Keratinocyte (primary cell): Measurements from ENCODE around the gene DSCAM.

ENCODE experiments used
- EZH2 ChIP-seq: IDR thresholded peaks from one replicate; pipeline ENCODE4 v1.6.1; 2012; ENCODE audit warnings: inconsistent platforms, mild to moderate bottlenecking, low read length, moderate library complexity
- TF ChIP-seq, protein P1 (sequence below), 3 experiments: IDR thresholded peaks in 1 of 3; conservative IDR thresholded peaks in 1 of 3; optimal IDR thresholded peaks in 1 of 3; 2 replicates in 2 of 3; 3 replicates in 1 of 3; pipeline versions ENCODE3 to v1.5.1; 2011; ENCODE audit warnings: low read length in 3 of 3, mild to moderate bottlenecking in 3 of 3, moderate library complexity in 2 of 3, control low read depth in 1 of 3, inconsistent platforms in 1 of 3; ENCODE audit not compliant: insufficient read depth in 2 of 3; ENCODE audit errors: extremely low read depth in 1 of 3

DNA sequence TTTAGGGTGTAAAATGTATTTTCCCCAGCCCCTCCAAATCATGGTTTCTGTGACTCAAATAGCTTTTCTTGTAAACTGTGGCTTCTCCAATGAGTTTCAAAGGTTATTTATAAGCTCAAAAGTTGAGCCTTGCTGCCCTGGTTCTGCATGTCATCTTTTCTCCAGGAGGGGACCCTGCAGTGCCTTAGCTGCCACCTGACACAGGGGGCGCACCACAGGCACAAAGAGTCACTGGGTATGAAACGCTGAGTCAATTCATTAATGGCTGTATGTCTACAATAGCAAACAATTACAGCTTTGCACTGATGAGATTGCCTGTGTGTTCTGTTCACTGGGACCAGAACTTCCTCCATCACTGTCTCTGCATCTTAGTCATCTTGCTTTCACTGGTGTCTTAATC is 878.9 kb downstream of the DSCAM start:
- TF ChIP-seq, protein P1, sequence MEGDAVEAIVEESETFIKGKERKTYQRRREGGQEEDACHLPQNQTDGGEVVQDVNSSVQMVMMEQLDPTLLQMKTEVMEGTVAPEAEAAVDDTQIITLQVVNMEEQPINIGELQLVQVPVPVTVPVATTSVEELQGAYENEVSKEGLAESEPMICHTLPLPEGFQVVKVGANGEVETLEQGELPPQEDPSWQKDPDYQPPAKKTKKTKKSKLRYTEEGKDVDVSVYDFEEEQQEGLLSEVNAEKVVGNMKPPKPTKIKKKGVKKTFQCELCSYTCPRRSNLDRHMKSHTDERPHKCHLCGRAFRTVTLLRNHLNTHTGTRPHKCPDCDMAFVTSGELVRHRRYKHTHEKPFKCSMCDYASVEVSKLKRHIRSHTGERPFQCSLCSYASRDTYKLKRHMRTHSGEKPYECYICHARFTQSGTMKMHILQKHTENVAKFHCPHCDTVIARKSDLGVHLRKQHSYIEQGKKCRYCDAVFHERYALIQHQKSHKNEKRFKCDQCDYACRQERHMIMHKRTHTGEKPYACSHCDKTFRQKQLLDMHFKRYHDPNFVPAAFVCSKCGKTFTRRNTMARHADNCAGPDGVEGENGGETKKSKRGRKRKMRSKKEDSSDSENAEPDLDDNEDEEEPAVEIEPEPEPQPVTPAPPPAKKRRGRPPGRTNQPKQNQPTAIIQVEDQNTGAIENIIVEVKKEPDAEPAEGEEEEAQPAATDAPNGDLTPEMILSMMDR (optimal IDR thresholded peaks at IDR 0.05 in 1 of 3, IDR thresholded peaks at IDR 0.05 in 1 of 3, conservative IDR thresholded peaks at IDR 0.05 in 1 of 3; ENCODE audit: extremely low read depth in 1 of 3, insufficient read depth in 2 of 3, low read length in 3 of 3) = no peak
- TF ChIP-seq EZH2 = no peak
